Neural cell (in vitro differentiated cells): ENCODE measurements around the gene EFR3B.

Experiments
- EP300 ChIP-seq: fragments of 450-650 bp; conservative IDR thresholded peaks from 2 replicates; pipeline ENCODE4 v1.6.1; 2014; ENCODE audit warnings: antibody characterized with exemption, mild to moderate bottlenecking, moderate library complexity; ENCODE audit not compliant: poor library complexity, severe bottlenecking
- EZH2 ChIP-seq: fragments of 200-600, 300-800 bp; shearing (Covaris generic), sonication (generic); IDR thresholded peaks from 2 replicates; pipeline ENCODE4 v1.6.1; 2014; ENCODE audit warnings: antibody characterized with exemption, low read length, borderline replicate concordance, mild to moderate bottlenecking; ENCODE audit not compliant: insufficient read depth, poor library complexity, severe bottlenecking
- MXI1 ChIP-seq: fragments of 450-650 bp; conservative IDR thresholded peaks from 2 replicates; pipeline ENCODE4 v1.6.1; 2014; ENCODE audit warnings: antibody characterized with exemption, mild to moderate bottlenecking; ENCODE audit not compliant: poor library complexity, severe bottlenecking
- POLR2AphosphoS5 ChIP-seq: IDR thresholded peaks from 2 replicates; pipeline ENCODE4 v1.6.1; 2012
- RAD21 ChIP-seq: fragments of 450-650 bp; conservative IDR thresholded peaks from 2 replicates; pipeline ENCODE4 v1.6.1; 2014; ENCODE audit warnings: antibody characterized with exemption, mild to moderate bottlenecking, moderate library complexity
- REST ChIP-seq: IDR thresholded peaks from 2 replicates; pipeline ENCODE4 v1.6.1; 2012; ENCODE audit warnings: borderline replicate concordance
- SMC3 ChIP-seq: fragments of 450-650 bp; conservative IDR thresholded peaks from 2 replicates; pipeline ENCODE4 v1.6.1; 2014; ENCODE audit warnings: antibody characterized with exemption, mild to moderate bottlenecking, moderate library complexity; ENCODE audit not compliant: poor library complexity
- TF ChIP-seq, protein P1 (sequence below): fragments of 450-650 bp; IDR thresholded peaks from 2 replicates; pipeline ENCODE4 v1.5.1; 2014; ENCODE audit warnings: antibody characterized with exemption, mild to moderate bottlenecking, moderate library complexity; ENCODE audit not compliant: poor library complexity, severe bottlenecking

GRCh38 chr2:25176541-25177181, 134.8 kb downstream of the EFR3B start:
- TF ChIP-seq EZH2 (no peak), POLR2AphosphoS5 (no peak), RAD21 (no peak), SMC3 (no peak), MXI1 (no peak), REST (no peak), EP300 (no peak)
- TF ChIP-seq, protein P1, sequence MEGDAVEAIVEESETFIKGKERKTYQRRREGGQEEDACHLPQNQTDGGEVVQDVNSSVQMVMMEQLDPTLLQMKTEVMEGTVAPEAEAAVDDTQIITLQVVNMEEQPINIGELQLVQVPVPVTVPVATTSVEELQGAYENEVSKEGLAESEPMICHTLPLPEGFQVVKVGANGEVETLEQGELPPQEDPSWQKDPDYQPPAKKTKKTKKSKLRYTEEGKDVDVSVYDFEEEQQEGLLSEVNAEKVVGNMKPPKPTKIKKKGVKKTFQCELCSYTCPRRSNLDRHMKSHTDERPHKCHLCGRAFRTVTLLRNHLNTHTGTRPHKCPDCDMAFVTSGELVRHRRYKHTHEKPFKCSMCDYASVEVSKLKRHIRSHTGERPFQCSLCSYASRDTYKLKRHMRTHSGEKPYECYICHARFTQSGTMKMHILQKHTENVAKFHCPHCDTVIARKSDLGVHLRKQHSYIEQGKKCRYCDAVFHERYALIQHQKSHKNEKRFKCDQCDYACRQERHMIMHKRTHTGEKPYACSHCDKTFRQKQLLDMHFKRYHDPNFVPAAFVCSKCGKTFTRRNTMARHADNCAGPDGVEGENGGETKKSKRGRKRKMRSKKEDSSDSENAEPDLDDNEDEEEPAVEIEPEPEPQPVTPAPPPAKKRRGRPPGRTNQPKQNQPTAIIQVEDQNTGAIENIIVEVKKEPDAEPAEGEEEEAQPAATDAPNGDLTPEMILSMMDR: no peak
